OCI-LY3 (cell line): ENCODE measurements around the gene KRT80.
A peak's percentile ranks its signal among the peaks of the same experiment; 100 is the strongest.

ENCODE experiments used
- H2AFZ ChIP-seq: fragments of 200-600, 300-600 bp; shearing (Covaris generic); 2 replicates; pipeline ENCODE4 v1.6.0; 2014; ENCODE audit warnings: antibody characterized with exemption, low read depth, low read length
- H3K27ac ChIP-seq: fragments of 200-600, 300-600 bp; sonication (generic); 2 replicates; pipeline ENCODE4 v1.5.1; 2014; ENCODE audit warnings: mild to moderate bottlenecking, low read length, moderate library complexity, mixed read lengths
- H3K27me3 ChIP-seq: fragments of 200-600, 300-600 bp; sonication (generic); 2 replicates; pipeline ENCODE4 v1.6.1; 2014; ENCODE audit warnings: low read depth, low read length, mixed read lengths
- H3K36me3 ChIP-seq: fragments of 200-600, 300-600 bp; sonication (generic); replicated peaks from 2 replicates; pipeline ENCODE3; 2014; ENCODE audit warnings: low read depth, low read length, mixed read lengths
- H3K4me1 ChIP-seq: fragments of 300-600, 200-600 bp; sonication (generic); 2 replicates; pipeline ENCODE4 v1.6.1; 2014; ENCODE audit warnings: low read length, mixed read lengths
- H3K4me2 ChIP-seq: fragments of 200-600, 300-600 bp; sonication (generic); 2 replicates; pipeline ENCODE4 v1.6.1; 2014; ENCODE audit warnings: low read length, mixed read lengths
- H3K4me3 ChIP-seq: fragments of 300-600, 200-600 bp; sonication (generic); 2 replicates; pipeline ENCODE4 v1.5.1; 2014; ENCODE audit warnings: antibody characterized with exemption, mild to moderate bottlenecking, low read length, moderate library complexity
- H3K79me2 ChIP-seq: fragments of 300-600, 200-600 bp; shearing (Covaris generic); 2 replicates; pipeline ENCODE4 v1.6.1; 2014; ENCODE audit warnings: mild to moderate bottlenecking, low read length, mixed read lengths
- H3K9ac ChIP-seq: fragments of 300-600, 200-600 bp; shearing (Covaris generic); 2 replicates; pipeline ENCODE4 v1.6.0; 2014; ENCODE audit warnings: mild to moderate bottlenecking, low read length, moderate library complexity
- H3K9me3 ChIP-seq: fragments of 200-600, 300-600 bp; shearing (Covaris generic); 2 replicates; pipeline ENCODE4 v1.6.1; 2014; ENCODE audit warnings: low read length, mixed read lengths; ENCODE audit not compliant: insufficient read depth
- H4K20me1 ChIP-seq: fragments of 200-600, 300-600 bp; sonication (generic); 2 replicates; pipeline ENCODE4 v1.6.1; 2016; ENCODE audit warnings: low read length, mixed read lengths; ENCODE audit not compliant: insufficient read depth
- CTCF ChIP-seq: fragments of 200-600, 300-600 bp; sonication (generic); IDR thresholded peaks from 2 replicates; pipeline ENCODE4 v1.5.1; 2014; ENCODE audit warnings: antibody characterized with exemption, low read length, low read depth
- EZH2phosphoT487 ChIP-seq: fragments of 200-600 bp; shearing (Covaris generic); IDR thresholded peaks from 2 replicates; pipeline ENCODE4 v1.6.1; 2018; ENCODE audit warnings: antibody characterized with exemption, mixed run types, low read depth

KRT80 gene

GRCh38 chr12:52132754-52133161 lies 59.1 kb downstream of the KRT80 start:
- no peaks in the 10 kb centered on the region for H3K4me1 ChIP-seq
- no peaks in the 10 kb centered on the region for H3K79me2 ChIP-seq
- no peak overlapping the region for H3K4me3 ChIP-seq
- no peak overlapping the region for H3K4me2 ChIP-seq
- H3K27me3 ChIP-seq, result peaks cover 18% of the 10 kb centered on the region
- H3K36me3 ChIP-seq, result no peaks in the 10 kb centered on the region
- H4K20me1 ChIP-seq, result no peaks in the 10 kb centered on the region
- H3K27ac ChIP-seq, result no peak overlapping the region
- no peaks in the 10 kb centered on the region for H3K9me3 ChIP-seq
- H2AFZ ChIP-seq, result no peak overlapping the region
- H3K9ac ChIP-seq, result no peak overlapping the region
- no peak for TF ChIP-seq CTCF
- TF ChIP-seq EZH2phosphoT487, result no peak

- no peak overlapping the region for H3K9ac ChIP-seq
- H3K27ac ChIP-seq, result no peak overlapping the region
- H2AFZ ChIP-seq, result no peak overlapping the region
- H3K4me2 ChIP-seq, result no peak overlapping the region
- no peaks in the 10 kb centered on the region for H3K4me1 ChIP-seq
- TF ChIP-seq CTCF (no peak), EZH2phosphoT487 (no peak)
- no peaks in the 10 kb centered on the region for H3K36me3 ChIP-seq
- H3K27me3 ChIP-seq, result peaks cover 14% of the 10 kb centered on the region
- H4K20me1 ChIP-seq, result no peaks in the 10 kb centered on the region
- H3K79me2 ChIP-seq, result no peaks in the 10 kb centered on the region
- H3K9me3 ChIP-seq, result no peaks in the 10 kb centered on the region
- H3K4me3 ChIP-seq, result no peak overlapping the region
Measured at GRCh38 chr12:52130711-52131110, 61.1 kb downstream of the KRT80 start.

GRCh38 chr12:52127683-52128450 lies 63.9 kb downstream of the KRT80 start:
- no peak overlapping the region for H3K4me2 ChIP-seq
- H3K4me1 ChIP-seq, result peaks cover 14% of the 10 kb centered on the region
- TF ChIP-seq EZH2phosphoT487 (no peak), CTCF (no peak)
- peak overlapping the region; percentile 39; the same call in 1 of the 2 replicates for H2AFZ ChIP-seq
- H3K36me3 ChIP-seq, result no peaks in the 10 kb centered on the region
- H3K79me2 ChIP-seq, result no peaks in the 10 kb centered on the region
- H3K9me3 ChIP-seq, result no peaks in the 10 kb centered on the region
- H3K27me3 ChIP-seq, result peaks cover 14% of the 10 kb centered on the region
- no peaks in the 10 kb centered on the region for H4K20me1 ChIP-seq
- no peak overlapping the region for H3K27ac ChIP-seq
- H3K9ac ChIP-seq, result no peak overlapping the region
- no peak overlapping the region for H3K4me3 ChIP-seq

GRCh38 chr12:52126605-52127578 lies 64.9 kb downstream of the KRT80 start:
- Histone ChIP-seq H3K27me3 (peaks cover 4% of the 10 kb centered on the region; the same call in 1 of the 2 replicates), H3K36me3 (no peaks in the 10 kb centered on the region), H3K9me3 (no peaks in the 10 kb centered on the region), H3K4me1 (peaks cover 24% of the 10 kb centered on the region), H3K9ac (no peak overlapping the region), H3K4me2 (no peak overlapping the region), H3K4me3 (no peak overlapping the region), H2AFZ (no peak overlapping the region), H3K79me2 (no peaks in the 10 kb centered on the region), H4K20me1 (no peaks in the 10 kb centered on the region), H3K27ac (no peak overlapping the region)
- TF ChIP-seq EZH2phosphoT487 (no peak), CTCF (no peak)
